Stimulated activated CD4-positive, alpha-beta T cell treated with anti-CD3 and anti-CD28 coated beads, Interleukin-15, amount 100 ng/mL, for 48 hours (primary cell): Measurements from ENCODE around the gene EXT2.

Source experiments
- DNase-seq, 2 donors: peaks; one replicate each; pipeline ENCODE4 v3.0.0-alpha.2; 2020; ENCODE audit warnings: low read depth in 2 of 2

Gene EXT2

DNA sequence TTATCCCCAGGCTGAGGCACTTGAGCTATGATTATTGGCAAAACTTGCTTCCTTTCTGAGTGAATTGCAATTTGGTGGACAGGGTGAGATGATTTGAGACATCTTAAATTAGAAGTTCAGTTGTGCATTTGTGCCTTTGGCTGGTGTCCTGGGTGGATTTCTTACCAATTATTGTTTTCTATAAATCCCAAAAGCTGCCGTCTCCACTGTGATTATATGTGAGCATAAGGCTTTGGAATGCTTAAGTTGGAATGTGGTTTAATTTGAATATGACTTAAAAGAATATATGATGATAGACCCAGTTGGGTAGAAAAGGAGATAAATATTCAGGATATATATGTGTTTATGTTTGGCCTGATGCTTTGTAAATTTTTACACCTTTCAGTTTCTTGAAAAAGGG lies 70.0 kb downstream of the EXT2 start:
- no peak for DNase-seq

DNA sequence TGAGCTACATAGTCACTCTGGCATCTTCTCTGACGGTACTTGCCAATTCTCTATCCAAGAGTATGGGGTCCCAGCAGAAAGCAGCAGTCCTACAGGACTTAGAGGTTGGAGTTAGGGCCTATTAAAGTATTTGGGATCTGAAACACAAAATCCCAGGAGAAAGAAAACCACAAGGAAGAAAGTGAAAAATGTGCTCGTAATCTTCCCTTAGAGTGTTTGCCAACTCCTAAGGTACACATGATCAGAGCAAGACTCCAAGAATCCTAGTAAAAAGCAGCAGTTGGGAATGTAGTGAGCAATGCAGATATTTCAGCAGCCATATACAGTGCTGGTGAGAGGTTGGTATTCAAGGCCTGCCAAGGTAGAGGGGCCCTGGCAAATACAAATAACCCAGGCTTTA lies 71.6 kb downstream of the EXT2 start:
- DNase-seq, result no peak

DNA sequence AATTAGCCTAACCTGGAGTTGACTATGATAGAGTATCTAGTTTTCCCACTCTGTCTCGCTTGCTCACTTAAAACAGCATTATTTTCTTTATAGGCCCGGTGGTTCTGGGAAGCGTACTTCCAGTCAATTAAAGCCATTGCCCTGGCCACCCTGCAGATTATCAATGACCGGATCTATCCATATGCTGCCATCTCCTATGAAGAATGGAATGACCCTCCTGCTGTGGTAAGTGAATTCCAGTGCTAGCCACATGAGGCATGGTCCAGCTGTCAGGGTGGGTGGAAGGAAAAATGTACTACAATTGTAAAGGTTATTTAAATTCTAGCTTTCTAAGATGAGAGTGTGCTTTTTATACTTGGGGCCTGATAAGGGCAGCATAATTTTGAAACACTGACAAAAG lies 76.0 kb downstream of the EXT2 start:
- no peak for DNase-seq

DNA sequence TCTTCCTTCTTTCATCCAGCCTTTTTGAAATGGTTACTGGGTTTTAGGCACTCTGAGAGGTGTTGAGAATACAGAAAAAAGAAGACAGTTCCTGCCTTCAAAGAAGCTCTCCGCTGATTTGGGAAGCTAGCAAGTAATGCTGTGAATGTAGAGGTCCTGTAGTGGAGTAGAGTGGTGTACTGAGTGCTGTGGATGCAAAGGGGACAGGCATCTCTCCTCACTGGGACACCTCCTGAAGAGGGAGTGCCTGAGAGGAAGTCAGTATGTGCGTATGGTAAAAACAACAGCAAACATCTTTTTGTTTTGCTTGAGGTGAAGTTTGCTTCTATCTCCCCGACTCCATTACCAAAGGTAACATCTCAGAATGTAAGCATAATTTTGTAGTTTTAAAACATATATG lies 77.5 kb downstream of the EXT2 start:
- DNase-seq, result no peak

DNA sequence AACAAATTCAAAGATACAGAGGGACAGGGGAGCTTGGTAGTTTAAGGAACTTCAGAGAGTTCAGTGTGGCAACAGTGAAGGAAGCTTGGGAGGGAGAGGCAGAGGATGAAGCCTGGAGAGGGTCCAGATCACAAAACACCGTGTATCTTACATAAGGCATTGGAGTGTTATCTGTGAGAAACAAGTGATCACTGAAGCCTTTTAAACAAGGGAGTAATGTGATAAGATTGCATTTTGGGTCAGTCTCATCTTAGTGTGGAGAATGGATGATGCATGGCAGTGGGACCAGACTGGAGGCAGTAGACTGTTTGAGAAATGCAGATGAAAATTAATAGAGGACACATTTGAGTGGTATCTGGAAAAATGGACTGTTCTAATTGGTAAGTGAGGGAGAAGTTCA lies 79.4 kb downstream of the EXT2 start:
- no peak for DNase-seq

DNA sequence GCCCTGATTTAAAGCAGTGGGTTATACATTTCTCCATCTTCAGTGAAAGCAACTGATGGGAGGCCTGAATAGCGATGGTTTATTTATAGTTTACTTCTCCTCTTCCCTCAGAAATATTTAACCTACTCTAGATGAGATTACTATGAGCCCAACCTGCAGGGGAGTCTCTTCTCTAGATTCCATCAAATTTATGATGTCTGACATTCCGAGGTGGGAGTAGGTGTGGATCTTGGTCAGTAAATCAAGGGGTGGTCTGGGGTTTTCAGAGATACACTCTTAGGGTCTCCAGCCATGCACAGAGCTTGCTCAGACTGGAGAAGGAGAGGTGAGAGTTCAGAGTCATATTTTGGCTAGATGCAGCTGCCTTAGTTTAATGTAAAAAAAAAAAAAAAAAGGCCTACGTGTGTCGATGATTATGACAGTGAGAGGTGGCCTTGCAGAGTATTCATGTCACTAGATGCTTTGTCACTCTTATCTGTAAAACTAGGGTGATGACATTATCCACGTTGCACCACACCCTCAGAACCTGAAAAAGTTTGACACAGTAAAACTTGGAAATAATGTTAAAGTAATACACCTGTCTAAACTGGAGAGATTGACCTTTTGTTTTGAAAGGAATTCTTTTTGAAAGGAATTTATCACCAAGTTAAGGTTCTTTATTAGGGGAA lies 81.2 kb downstream of the EXT2 start:
- DNase-seq, result no peak

DNA sequence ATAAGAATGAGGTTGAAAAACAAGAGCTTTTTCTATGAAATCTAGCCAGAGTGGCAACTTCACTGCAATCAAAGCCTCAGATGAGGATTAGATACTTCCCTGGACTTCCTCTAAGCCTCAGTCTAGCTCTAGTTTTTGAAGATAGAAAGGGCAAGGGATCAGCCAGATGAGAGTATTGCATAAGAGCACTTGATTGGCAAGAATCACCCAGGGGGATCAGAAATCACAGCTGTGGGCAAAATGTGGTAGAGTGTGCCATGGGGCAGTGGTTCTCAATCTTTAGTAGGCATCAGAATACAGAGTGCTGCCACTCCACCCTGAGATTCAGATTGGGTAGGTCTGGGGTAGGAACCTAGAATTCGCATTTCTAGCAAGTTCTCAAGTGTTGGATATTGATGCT lies 82.4 kb downstream of the EXT2 start:
- no peak for DNase-seq

DNA sequence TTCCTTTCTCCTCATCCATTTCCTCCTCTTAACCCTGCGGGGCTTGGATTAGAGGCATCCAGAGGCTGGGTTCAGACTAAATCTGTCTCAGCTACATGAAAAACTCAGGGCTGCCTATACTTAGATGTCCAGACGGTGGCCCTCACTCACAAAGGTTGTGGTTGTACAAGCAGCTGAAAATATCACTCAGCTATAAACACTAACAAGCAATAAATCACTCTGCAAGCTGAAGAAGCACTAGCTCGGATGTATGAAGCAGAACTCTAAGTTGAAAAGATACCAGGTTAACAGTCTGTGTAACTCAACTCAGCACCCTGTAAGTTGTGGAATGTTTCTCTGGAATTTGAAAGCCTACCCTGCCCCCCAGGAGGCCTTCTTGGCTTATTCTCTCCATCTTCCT lies 82.9 kb downstream of the EXT2 start:
- no peak for DNase-seq

DNA sequence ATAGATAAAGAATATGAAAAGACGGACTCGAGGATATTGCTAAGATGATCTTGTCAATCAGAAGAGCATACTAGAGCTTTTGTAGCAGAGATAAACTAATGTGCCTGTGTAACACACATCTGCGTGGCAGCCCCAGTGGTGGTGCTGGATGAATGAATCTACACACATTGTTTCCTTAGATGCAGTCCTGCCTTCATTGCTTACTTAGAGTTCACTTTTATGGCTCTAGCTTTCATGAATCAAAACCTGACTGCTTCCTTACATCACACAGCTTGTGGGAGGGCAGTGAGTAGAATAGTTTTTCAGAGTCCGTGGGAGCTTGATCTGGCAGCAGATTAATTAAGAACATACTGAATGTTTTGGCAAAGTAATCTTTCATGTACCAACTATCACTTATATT lies 83.7 kb downstream of the EXT2 start:
- no peak for DNase-seq

DNA sequence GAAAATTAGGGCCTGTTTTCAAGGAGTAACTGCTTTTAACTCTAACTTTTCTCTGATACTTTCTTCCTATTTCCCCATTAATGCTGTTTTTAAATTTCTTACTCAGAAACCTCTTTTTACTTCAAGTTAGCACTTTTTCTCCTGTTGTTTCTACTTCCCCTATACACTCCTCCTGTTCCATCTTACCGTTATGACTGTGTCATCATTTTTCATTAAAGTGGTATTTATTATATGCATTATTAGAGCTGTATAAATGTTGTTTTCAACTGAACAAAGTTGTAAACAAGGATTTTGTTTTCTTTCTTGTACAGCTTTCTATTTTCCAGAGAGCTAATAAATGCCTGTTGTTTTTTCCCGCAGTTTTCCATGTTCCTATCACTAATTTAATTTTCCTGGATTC lies 84.6 kb downstream of the EXT2 start:
- no peak for DNase-seq

DNA sequence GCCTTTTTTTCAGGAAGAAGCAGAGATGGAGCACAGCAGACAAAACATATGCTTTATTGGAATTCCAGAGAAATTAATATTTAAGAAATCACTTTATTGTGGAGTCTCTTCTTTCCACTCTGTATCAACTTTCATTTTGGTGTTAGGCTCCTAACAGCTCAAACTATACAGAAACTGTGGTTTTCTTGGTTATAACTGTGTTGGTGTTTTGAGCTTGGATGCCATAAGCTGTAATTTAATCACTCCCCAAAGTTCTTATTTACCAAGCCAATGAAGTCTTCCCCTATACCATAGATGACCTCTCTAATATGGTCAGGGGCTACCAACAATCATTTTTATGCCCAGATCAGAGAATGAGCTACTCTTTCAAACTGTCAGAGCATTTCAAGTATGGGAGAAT lies 90.0 kb downstream of the EXT2 start:
- no peak for DNase-seq

DNA sequence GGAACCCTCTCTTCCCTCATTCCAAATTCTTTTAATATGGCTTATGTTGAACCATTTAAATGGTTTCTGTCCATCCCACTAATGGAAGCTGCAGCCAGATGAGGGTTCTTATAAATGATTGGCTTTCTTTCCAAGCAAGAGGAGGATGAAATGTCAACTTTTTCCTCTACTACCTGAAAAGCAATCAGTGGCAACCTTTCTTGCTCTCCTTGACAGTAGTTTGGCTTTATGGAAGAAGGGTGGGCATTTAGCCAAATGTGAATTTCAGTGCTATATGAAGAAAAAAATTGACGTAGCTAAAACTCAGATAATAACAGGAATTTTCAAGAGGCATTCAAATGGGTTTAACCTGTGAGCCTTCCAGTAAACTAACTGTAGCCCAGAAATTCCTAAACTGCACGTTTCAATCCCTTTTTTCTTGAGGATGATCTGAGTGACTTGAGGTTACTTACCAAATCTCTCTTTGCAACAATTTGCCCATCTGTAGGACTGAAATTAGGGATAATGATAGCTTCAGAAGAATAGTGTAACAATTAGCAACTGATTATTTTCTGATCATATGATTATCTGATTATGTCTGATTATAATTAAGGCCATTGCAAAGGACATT lies 90.9 kb downstream of the EXT2 start:
- DNase-seq, result no peak

DNA sequence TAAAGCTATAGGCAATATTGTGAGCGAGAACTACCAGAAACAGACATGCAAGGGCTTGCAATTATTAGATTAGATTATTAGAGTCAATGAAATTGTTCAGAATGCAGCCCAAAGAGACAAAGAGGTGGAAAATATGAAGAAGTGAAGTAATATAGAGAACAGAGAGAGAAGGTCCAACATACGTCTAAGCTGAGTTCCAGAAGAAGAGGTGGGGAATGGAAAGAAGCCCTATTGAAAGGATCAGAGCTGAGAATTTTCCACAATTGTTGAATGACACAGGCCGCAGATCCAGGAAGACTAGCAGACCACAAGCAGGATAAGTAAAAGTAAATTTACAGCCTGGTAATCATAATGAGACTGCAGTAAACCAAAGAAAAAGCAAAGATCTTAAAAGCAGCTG lies 93.2 kb downstream of the EXT2 start:
- DNase-seq, result no peak

DNA sequence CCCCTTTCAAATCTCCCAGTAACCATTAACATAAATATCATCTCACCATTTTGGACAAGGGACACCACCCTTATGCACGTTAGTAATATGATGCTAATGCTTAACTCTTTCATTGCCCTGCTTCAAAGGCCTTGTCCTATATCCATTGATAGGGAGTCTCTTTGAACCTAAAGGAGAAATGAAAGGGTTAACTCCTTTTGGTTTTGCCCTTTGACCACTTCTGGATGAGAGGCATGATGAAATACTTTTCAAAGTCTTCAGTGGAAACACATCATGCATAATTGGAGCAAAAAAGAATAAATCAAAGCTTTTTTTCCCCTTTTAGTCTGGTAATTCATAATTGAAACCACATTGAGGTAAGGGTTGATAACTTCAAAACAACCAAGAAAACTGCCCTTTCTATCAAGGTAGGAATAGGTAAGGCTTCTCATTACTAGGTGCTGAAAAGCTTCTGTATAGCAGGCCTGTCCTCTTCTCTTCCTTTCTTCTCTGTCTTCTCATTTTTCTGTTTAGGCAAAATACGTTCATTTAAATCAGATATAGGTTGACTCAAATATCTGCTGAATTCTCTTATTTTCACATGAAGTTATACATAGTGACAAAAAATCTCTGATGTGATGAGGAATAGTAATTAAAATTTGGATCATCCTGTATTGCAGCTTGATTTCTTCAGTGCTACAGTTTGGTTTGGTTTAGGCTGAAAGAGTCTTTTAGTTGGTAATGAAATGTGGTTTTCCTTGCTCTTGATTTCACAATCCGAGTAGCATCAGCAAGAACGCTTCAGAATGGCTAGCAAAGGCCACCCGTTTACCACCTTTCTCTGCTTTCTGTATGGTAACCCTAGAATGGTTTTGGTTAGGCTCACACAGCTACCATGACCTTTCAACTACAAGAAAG lies 94.8 kb downstream of the EXT2 start:
- DNase-seq, result no peak

DNA sequence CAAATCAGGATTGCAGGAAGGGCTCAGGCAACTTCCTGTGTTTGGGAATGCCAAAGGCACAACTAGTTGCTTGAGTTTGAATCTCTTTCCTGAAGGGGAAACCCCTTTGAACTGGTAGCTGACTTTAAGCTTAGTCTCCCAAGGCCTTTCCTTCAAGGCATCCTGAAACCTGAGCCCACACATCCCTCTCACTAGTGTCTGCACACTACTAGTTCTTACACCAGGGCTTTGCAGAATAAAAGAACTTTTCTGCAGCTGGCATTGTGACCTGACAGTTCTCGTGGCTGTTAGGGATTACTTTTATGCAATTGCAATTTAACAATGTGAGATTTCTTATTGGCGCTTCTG lies 95.4 kb downstream of the EXT2 start:
- no peak for DNase-seq

DNA sequence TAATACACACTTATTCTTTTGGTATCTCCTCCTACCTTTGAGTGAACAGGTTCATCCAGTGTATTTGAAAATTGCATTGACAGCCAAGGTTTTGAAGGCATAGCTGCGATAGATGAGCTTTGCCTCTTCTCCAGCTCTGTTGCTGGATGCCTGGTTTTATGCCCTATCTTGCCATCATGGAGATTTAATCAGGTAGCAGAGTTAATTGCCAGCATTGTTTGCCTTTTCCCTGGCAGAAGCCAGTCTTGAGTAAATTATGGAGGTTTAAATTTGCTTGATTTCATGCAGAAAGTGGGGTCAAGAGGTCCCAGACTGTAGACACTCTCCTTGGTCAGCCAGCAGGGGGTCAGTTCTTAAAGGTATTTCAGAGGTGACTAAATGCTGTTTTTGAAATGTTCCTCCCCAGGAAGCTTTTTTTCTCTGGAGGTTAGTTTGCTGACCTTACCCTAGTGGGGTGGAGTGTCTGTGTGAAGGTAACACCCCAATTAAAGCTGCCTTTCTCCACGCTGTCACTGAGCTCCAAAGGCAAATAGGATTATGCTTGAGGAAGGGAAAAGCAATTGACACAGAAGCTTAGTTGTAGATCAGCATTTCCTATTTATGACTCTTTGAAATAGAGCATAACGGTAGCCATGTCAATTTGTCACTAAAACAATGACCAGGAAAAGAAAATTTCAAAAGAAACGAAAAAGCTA lies 96.0 kb downstream of the EXT2 start:
- DNase-seq, result no peak

DNA sequence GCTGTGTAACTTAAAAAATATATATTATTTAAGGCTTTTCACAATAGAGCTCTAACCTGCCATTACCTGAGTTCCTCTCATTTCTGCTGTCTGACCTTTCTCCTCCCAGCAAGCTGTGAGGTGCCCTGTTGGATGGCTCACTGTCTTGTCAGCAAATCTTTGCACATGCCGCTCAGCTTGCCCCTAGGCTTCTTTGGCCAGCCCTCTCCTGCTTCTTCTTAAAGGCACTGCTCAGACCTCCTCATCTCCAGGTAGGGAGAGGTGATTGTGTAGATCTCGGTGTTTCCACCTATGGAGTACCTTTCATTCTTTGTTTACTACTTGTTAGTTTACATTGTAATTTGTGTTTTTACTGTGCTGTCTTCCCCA lies 96.5 kb downstream of the EXT2 start:
- no peak for DNase-seq

DNA sequence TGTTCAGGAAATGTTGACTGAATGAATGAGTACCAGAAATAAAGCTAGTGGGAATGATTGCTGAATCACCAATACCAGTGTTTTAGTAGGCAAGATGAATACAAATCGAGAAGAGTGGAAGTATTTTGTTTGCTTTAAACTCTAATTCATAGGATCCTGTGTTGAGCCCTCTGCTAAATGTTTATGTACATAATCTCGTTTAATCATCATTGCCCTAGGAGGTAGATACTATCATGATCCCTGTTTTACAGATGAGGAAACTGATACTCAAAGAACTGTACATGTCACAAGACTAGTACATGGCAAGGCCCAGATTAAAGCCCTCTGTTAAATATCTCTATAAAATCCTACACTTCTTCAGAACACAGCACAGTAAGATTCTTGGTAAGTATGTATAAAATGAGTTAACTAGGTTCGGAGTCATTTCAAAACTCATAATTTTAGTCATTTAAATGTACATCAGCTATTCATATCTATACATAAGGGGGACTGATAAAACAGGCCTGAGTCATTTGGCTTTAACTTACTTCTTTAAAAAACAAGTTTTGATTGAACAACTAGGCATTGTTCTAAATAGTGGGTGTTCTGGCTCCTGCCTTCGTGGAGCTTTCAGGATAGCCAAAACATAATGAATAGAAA lies 97.1 kb downstream of the EXT2 start:
- no peak for DNase-seq

DNA sequence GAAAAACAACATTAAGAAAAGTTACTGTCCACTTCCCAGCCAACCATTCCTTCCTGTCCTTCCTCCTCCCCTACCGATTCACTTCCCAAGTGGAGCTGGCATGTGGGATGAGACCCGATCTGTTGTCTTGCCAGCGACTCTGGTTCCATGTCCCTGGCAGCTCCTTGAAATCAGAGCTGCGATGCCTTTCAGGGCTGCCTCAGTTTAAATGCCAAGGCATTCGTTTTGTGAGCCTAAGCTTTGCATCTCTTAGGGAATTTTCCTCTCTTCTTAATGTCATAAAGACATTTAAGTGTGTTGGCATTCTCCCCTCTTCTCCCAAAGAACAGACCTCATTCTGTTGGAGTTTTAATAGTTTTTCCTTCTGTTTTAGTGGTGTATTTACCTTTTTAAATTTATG lies 98.4 kb downstream of the EXT2 start:
- no peak for DNase-seq

DNA sequence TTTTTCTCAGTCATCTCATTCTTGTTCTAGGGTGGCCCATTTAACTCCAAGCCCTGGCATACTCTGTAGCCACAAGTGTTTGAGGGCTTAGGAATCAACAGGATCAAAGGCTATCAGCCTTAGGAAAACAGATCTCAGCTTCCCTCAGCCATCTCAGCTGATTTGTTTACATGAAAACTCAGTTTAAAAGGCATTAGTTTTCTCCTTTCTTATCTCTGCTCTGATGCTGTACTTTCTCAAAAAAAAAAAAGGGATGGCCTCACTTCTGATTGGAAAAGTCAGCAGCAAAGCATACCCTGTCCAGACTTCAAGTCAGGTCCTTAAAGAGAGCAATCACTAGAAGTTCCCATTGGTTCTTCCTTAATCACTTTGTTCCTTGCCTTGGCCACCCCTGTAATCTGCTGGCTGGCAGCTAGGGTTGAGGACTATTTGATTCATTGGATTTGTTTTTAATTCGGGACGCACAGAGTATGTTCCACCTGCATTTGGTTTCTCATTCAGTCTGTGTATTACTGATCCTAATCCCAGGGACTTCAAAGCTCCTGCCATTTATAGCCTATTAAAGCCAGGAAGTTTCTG lies 102.8 kb downstream of the EXT2 start:
- DNase-seq, result no peak

DNA sequence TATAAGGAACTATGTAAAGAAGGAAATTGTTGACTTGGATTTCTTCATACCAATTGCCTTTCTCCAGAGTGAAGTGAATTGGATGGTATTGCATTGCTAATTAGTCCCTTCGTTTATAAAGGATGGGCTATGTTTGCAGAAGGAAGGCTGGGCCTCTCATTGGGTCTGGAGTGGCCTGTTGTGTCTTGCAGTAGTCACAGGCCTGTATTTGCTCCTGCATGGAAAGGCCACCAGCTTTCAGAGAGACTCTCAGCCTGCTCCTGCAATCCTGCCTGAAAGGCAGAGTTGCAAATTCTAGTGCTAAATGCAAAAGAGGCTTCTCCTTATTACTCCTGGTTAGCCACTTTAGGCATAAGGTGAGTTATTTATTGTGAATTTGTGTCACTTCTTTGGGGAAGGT lies 103.8 kb downstream of the EXT2 start:
- DNase-seq, result no peak

DNA sequence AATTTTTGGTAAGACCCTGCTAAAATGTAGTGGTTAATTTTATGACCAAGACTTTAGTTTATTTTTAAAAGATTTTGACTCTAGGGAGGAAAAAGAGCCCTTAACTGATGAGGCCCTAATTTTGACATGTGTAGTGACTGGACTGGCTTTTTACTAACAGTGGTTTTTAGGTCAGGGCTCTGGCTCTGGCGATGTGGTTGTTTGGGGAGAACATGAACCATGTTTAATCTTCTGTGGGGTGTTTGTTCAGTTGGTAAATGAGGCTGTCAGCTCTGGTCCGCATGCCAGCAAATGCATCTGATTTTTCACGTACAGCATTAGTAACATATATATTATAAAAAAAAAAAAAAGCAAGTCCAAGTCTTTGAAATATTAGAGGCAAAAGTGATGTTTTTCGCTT lies 104.3 kb downstream of the EXT2 start:
- DNase-seq, result no peak
